ENCODE measurements around the gene PDE3A. TPM values are rescaled to one million over a fixed set of nuclear protein-coding genes. Genes with fewer than 3 reads are reported as not detected.

The PDE3A gene
- polyA plus RNA-seq, 4 donors, result 24.5 to 34.0 (median 26.5) TPM

DNA sequence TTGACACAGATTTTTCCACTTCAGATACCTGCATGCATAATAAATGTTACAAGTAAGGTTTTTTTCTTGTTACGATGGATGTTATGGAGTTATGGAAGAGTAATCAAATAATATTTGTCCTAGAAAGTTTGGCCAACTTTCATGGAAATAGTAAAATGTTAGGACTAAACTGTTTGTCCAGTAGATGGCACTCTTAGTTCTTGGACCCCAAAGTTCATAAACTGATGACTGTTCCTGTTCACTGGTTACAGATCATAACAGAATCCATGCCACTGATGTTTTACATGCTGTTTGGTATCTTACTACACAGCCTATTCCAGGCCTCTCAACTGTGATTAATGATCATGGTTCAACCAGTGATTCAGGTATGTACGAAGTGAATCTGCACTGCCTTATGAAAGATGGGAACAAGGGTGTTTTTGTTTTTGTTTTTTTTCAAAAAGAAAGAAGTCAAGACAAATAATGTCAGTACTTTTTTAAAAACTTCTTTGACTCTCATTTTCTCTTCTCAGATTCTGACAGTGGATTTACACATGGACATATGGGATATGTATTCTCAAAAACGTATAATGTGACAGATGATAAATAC, 278.0 kb downstream of the PDE3A start:
- DNase-seq (ENCODE audit: low read depth in 4 of 4, low spot score in 3 of 4), result no peak

GRCh38 chr12:20653871-20654270, 285.5 kb downstream of the PDE3A start:
- no peak for DNase-seq (ENCODE audit: low read depth in 4 of 4, low spot score in 3 of 4)

DNA sequence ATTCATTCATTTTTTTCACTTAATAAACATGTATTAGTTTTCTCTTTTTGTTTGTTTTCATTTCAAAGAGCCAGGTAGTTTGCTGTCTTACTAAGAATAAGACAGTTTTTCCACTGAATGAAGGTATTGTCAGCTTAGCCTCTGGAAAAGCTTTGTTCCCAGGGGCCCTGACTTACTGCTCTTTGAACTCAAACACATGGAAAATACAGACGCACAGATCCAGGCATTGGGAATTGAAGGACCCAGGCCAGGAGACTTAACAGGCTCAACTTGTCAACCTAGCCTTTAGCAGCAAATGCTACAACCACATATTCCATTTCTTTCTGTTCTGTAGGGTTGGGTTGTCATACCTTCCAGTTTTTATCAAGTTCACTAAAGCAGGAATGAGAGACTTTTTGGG, 288.3 kb downstream of the PDE3A start:
- no peak for DNase-seq (ENCODE audit: low read depth in 4 of 4, low spot score in 3 of 4)

- DNase-seq (ENCODE audit: low read depth in 4 of 4, low spot score in 3 of 4), result no peak
These were observed 289.2 kb downstream of the PDE3A start for GRCh38 chr12:20657496-20657895.

GRCh38 chr12:20681334-20681733, 313.0 kb downstream of the PDE3A start:
- DNase-seq (ENCODE audit: low read depth in 4 of 4, low spot score in 3 of 4), result no peak

GRCh38 chr12:20695232-20695631, 326.9 kb downstream of the PDE3A start, which contains the start of gene SLCO1C1:
SLCO1C1 (plus strand) TSS chr12:20695332; CDS start chr12:20699577, 4,245 bp downstream.
- no peak for DNase-seq (ENCODE audit: low read depth in 4 of 4, low spot score in 3 of 4)

- no peak for DNase-seq (ENCODE audit: low read depth in 4 of 4, low spot score in 3 of 4)
These were observed 328.0 kb downstream of the PDE3A start for GRCh38 chr12:20696181-20696905.

DNA sequence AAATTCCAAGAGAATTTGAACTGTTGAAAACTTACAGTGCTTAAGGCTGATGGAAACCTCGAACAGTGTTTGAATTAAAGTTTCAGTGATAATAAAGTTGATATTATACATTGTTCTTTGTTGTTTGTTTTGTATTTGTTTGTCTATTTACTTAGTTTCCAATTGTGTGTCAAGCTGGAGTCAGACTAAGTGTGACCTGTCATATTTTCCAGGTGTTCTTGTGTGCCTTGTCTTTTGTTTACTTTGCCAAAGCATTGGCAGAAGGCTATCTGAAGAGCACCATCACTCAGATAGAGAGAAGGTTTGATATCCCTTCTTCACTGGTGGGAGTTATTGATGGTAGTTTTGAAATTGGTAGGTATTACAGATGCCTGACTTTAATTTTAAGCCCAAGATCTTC, 332.8 kb downstream of the PDE3A start:
- DNase-seq (ENCODE audit: low read depth in 4 of 4, low spot score in 3 of 4), result no peak

GRCh38 chr12:20704860-20705259, 336.5 kb downstream of the PDE3A start:
- no peak for DNase-seq (ENCODE audit: low read depth in 4 of 4, low spot score in 3 of 4)

DNA sequence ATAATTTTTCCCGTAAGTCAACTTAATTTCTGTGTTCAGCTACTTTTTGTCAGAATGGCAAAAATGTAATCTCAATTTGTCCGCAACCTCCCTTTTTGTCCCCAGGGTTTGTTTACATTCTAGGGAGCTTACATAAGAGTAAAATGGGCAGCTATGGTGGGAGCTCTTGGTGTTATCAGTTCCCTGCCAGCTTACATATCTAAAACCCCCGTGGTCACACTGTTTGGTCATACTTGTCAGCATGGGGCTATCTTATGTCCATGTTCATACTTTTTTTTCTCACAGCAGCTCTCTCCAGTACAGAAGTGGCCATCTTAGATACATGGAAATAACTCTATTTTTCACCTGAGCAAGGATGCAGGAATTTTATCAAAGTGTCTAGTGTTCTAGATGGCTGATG, 343.5 kb downstream of the PDE3A start:
- DNase-seq (ENCODE audit: low read depth in 4 of 4, low spot score in 3 of 4), result no peak

- peak in 3 of 4 donors; percentile 7 to 20 (median 12) for DNase-seq (ENCODE audit: low read depth in 4 of 4, low spot score in 3 of 4)
These were observed 347.7 kb downstream of the PDE3A start for GRCh38 chr12:20716037-20716436.

- DNase-seq (ENCODE audit: low read depth in 4 of 4, low spot score in 3 of 4), result no peak
These were observed 348.6 kb downstream of the PDE3A start for GRCh38 chr12:20716985-20717384.

DNA sequence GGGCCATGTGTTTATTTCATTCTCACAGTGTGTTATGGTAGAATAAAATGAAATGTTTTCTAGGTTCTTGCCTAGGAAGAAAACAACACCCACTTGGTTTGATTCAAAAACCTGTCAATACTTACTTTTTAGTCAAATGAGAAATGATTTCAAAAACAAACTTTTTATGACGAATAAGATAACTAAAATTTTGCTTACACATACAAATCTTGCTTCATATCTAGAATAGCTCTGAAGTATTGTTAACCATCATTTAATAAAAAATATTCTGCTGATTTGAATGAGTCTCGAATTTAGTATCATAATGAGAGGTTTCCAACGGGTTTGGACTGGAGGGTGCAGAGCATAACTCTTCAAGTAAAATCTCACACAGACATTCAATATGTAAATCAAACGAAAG, 350.0 kb downstream of the PDE3A start:
- DNase-seq (ENCODE audit: low read depth in 4 of 4, low spot score in 3 of 4), result no peak

DNA sequence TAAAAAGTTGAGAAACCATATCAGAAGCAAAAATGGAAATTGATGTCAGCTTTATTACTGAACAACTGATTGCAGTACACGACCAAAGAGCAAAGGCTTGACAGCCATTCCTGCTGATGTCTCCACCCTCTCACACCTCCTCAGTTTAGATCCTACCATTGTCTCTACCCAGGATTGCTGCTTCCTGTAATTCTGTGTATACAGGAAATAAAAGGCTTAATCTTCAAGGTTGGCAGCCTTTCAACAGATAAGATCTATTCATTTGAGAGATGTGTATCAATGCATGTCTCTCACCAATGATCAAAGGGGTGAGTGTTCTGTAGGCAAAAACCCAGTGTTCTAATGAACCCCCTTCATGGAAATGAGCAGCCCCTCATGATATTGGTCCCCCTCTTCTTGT, 353.8 kb downstream of the PDE3A start:
- DNase-seq (ENCODE audit: low read depth in 4 of 4, low spot score in 3 of 4), result no peak

DNA sequence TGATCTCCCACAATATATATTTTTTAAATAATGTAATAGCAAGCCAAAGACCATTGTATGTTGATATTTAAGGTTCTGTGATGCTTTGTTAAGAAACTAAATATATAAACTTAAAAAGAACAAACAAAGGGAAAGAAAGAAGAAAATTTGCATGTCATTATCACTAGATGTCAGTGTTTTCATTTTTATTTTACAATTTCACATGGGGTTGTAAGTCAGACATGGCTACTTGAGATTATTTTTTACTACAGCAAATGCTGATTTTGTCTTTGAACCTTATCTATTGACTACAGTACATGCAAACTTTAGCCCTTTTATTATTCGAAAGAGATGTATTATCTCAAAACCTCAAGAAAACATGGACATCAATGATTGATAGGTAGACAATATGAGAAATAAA, 362.9 kb downstream of the PDE3A start:
- no peak for DNase-seq (ENCODE audit: low read depth in 4 of 4, low spot score in 3 of 4)
